NT2/D1 (cell line): Measurements from ENCODE around the gene KCTD5.
"Not testable (repeated sequence)": the region's sequence is repeated elsewhere in the genome, so short reads cannot be mapped to it uniquely, and the experiment has no call there.

Source experiments
- DNase-seq: peaks from one replicate; pipeline ENCODE4 v3.0.0-alpha.2; 2011; ENCODE audit warnings: low read depth, low spot score
- H3K27me3 ChIP-seq: 2 replicates; pipeline ENCODE4 v1.6.0; 2011; ENCODE audit warnings: mild to moderate bottlenecking; ENCODE audit not compliant: insufficient read length, insufficient read depth
- H3K36me3 ChIP-seq: 2 replicates; pipeline ENCODE4 v1.6.1; 2011; ENCODE audit warnings: mild to moderate bottlenecking, low read length, mixed read lengths; ENCODE audit not compliant: insufficient read depth, insufficient read length
- H3K4me1 ChIP-seq: 2 replicates; pipeline ENCODE4 v1.5.1; 2011; ENCODE audit not compliant: insufficient read depth, insufficient read length
- H3K4me3 ChIP-seq: 2 replicates; pipeline ENCODE4 v1.5.1; 2011; ENCODE audit warnings: low read depth; ENCODE audit not compliant: insufficient read length
- H3K9ac ChIP-seq: 2 replicates; pipeline ENCODE4 v1.6.0; 2011; ENCODE audit warnings: low read depth; ENCODE audit not compliant: insufficient read length
- H3K9me3 ChIP-seq: 2 replicates; pipeline ENCODE4 v1.5.1; 2011; ENCODE audit warnings: mild to moderate bottlenecking, low read length; ENCODE audit not compliant: insufficient read depth
- SUZ12 ChIP-seq: IDR thresholded peaks from 2 replicates; pipeline ENCODE4 v1.6.1; 2011; ENCODE audit not compliant: insufficient read length, insufficient read depth; ENCODE audit errors: extremely low read depth
- YY1 ChIP-seq: IDR thresholded peaks from 2 replicates; pipeline ENCODE4 v1.6.1; 2011; ENCODE audit not compliant: insufficient read length, insufficient read depth
- ZNF274 ChIP-seq: IDR thresholded peaks from 2 replicates; pipeline ENCODE4 v1.6.1; 2011; ENCODE audit warnings: mild to moderate bottlenecking, low read depth, low read length

The KCTD5 gene

DNA sequence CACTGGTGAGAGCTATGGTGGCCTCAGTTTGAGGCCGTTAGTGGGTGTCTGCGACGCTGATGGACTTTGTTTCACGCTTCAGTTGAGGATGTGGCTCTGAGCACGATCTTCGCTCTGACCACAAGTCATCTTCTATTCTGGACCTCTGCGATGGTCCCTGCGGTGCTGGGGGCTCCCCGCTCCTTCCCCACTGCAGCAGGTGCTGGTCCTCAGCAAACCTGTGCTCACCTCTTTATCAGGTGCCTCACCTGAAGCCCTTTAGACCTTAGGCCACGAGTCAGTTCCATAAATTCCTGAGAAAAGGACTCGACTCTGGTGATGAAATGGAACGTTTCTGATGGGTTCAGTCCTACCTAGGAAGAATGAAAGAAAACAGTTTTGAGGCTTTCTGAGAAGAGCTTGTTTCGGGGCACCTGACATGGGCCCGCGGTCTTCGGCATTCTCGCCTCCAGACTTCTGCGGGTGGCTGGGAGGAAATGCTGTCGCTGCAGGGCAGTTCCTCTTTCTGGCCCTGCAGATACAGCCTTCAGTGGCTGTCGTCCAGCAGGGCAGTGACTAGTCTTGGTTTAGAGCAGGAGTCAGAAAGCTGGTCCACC lies 4.7 kb downstream of the KCTD5 start:
- no peak for DNase-seq
- Histone ChIP-seq H3K4me3 (no peak overlapping the region), H3K9me3 (no peaks in the 10 kb centered on the region), H3K4me1 (peaks cover 6% of the 10 kb centered on the region), H3K36me3 (peaks cover 33% of the 10 kb centered on the region), H3K9ac (no peak overlapping the region), H3K27me3 (no peaks in the 10 kb centered on the region)
- TF ChIP-seq ZNF274 (no peak), SUZ12 (no peak), YY1 (no peak)

DNA sequence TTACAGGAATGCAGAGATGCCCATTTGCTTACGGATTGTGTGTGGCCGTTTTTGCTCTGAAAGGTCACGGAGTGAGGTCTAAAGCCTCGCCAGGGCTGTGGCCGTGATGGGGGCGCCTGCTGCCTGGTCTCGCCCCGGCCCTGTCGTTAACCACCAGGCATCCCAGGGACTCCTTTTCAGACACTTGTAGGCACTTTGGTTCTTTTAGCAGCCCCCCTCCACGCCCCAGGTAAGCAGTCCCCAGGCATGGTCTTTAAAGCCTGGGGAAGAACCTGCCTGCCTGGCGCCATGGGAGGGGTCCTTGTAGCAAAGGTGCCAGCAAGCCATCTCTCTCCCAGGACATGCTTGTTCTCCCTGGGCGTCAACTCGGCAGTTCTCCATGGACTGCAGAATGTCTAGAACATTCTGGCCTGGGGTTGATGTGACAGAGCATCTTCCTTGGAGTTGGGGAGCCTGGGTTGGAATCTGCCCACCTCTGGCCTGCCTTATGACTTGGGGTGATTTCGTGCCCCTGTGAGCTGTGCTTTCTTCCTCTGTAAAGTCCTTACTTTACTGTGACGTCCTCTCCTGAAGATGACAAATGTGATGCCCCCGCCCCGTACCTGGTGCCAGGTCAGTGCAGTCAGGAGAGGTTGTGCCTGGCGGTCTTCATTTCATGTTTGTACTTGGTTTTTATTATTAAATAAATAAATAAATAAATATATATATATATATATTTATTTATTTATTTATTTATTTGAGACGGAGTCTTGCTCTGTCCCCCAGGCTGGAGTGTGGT lies 5.4 kb downstream of the KCTD5 start:
- Histone ChIP-seq H3K4me3 (no peak overlapping the region), H3K4me1 (peaks cover 11% of the 10 kb centered on the region), H3K36me3 (peaks cover 38% of the 10 kb centered on the region), H3K9me3 (no peaks in the 10 kb centered on the region), H3K9ac (no peak overlapping the region), H3K27me3 (no peaks in the 10 kb centered on the region)
- DNase-seq = no peak
- no peak for TF ChIP-seq ZNF274
- TF ChIP-seq SUZ12 = no peak
- TF ChIP-seq YY1 = no peak

DNA sequence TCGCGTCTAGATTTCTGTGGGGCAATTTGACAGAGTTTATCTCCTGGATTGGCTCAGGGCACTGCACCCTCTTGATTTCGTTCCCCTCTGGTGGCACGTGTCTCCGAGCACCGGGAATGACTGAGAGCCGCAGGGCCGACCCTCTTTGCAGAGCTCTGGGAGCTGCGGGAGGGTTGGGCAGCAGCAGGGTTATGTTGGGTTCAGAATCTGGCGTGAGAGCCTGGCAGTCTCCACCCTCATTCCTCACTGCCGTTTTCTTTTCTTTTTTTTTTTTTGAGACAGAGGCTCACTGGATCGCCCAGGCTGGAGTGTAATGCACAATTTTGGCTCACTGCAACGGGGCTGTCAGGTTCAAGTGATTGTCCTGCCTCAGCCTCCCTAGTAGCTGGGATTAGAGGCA lies 7.1 kb downstream of the KCTD5 start:
- Histone ChIP-seq H3K36me3 (peaks cover 46% of the 10 kb centered on the region), H3K4me1 (peaks cover 17% of the 10 kb centered on the region)
- H3K9me3 ChIP-seq, DNase-seq, H3K27me3 ChIP-seq, H3K4me3 ChIP-seq, H3K9ac ChIP-seq: not testable (repeated sequence)

- no peak for TF ChIP-seq ZNF274
- TF ChIP-seq SUZ12 = no peak
- no peak for TF ChIP-seq YY1
These were observed 7.9 kb downstream of the KCTD5 start for GRCh38 chr16:2689968-2690801.

DNA sequence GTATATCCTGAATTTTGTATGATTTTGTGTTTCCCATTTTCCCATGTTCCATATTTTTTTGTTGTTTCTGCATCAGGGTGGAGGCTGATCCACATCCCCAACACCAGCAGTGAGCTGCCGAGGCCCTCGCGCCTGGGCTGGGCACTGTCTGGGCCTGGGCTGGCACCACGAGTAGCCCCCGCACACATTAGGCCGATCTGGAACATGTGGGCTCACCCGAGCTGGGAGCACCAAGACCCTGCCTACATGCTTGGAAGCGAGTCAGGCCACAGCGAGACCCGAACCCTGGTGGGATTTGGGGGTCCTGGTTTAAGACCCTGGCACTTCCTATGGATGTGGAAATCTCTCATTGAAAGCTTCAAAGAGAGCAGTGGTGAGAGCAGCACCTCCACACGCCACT lies 8.5 kb downstream of the KCTD5 start:
- Histone ChIP-seq H3K4me1 (peaks cover 17% of the 10 kb centered on the region), H3K9ac (no peak overlapping the region)

More at GRCh38 chr16:2689968-2690801, 7.9 kb downstream of the KCTD5 start:
- Histone ChIP-seq H3K9me3 (no peaks in the 10 kb centered on the region), H3K27me3 (no peaks in the 10 kb centered on the region), H3K36me3 (peaks cover 46% of the 10 kb centered on the region), H3K4me1 (peaks cover 17% of the 10 kb centered on the region), H3K4me3 (no peak overlapping the region), H3K9ac (no peak overlapping the region)
- DNase-seq = no peak

DNA sequence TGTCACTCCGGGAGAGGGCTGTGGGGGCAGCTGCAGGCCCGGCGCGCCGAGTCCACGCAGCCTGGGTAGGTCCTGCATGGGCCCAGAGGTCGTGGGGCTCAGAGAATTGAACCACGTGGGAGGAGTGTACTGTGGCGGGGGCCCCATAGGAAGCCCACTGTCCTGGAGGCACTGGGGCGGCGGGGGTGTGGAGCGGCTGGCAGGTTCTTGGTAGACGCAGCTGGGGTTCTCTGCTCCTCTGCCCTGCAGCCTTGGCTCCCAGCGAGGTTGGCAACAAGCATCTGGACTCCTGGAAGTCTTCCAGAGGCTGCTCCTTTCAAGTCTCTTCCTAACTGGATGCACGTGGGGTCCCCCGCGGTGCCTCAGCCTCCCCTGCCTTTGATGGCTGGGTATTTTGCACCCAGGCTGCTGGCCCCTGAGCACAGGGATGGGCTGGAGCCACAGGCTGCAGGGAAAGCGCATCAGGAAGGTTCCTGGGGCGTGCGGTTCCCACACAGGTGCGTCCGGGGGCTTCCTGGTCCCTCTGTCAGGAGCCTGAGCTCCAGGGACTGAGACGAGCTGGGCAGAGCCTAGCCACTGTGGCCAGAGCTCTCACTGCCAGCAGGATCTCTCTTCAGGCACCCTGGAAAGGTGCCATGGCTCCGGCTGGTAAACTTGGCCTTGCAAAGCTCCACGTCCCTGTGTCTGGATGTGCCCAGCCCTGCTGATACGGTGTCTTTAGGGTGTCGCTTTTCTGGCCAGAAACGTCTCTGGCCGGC lies 9.3 kb downstream of the KCTD5 start:
- Histone ChIP-seq H3K36me3 (peaks cover 47% of the 10 kb centered on the region), H3K4me3 (no peak overlapping the region), H3K4me1 (peaks cover 17% of the 10 kb centered on the region), H3K9ac (peak overlapping the region; percentile 26), H3K9me3 (no peaks in the 10 kb centered on the region), H3K27me3 (no peaks in the 10 kb centered on the region)
- TF ChIP-seq ZNF274 = no peak
- TF ChIP-seq YY1 = no peak
- no peak for TF ChIP-seq SUZ12
- DNase-seq = no peak

More for the DNA sequence above, 8.5 kb downstream of the KCTD5 start:
- Histone ChIP-seq H3K27me3 (no peaks in the 10 kb centered on the region), H3K36me3 (peaks cover 46% of the 10 kb centered on the region), H3K4me3 (no peak overlapping the region), H3K9me3 (no peaks in the 10 kb centered on the region)
- no peak for DNase-seq
- TF ChIP-seq SUZ12 = no peak
- no peak for TF ChIP-seq YY1
- no peak for TF ChIP-seq ZNF274
